EL (cell line): ENCODE results near the gene DTWD2.
"Not testable (repeated sequence)": the region's sequence is repeated elsewhere in the genome, so short reads cannot be mapped to it uniquely, and the experiment has no call there.

Experiments used
- DNase-seq: peaks from one replicate; pipeline ENCODE4 v3.0.0-alpha.2; 2016

Gene DTWD2, protein sequence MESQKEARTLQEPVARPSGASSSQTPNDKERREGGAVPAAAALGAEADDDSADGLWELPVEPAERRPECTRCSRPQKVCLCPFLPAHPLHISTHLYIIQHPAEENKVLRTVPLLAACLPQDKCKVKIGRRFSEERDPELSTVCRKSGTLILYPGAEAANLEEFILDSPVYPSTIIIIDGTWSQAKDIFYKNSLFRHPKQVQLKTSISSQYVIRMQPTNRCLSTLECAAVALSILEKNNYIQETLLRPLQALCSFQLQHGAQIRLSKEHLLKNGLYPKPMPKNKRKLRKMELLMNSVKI

DNA sequence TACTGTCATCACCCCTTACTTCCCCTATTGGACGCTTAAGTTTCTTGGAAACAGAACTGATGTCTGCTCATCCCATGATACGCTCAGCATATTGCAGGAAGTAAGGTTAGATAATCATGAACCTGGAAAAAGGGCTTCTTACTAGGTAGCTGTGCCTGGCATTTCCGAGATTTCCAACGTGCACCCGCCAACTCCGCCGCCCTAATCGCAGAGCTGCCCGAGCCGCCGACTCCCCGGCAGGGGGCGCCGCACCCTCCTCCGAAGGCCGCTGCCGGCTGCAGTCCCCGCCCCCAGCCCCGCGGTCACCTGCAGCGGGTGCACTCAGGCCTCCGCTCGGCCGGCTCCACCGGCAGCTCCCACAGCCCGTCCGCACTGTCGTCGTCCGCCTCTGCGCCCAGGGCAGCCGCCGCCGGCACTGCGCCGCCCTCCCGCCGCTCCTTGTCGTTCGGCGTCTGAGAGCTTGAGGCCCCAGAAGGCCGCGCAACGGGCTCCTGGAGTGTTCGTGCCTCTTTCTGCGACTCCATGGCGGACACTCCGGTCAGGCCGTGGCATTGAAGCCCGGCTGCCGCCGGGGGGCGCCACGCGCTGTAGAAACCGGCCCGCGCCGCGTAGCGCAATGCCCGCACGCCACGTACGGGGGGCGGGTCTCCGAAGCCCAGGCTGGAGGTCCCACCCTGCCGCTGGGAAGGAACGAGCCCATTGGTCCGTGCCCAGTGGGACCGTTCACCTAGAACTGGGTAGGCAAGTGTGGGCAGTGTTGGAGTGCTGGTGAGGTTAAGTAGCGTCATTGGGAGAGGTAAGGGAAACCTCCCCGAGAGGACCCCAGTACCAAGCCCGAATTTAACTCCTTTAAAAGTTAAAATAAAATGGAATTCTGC lies at the start of gene DTWD2:
Gene DTWD2 (minus strand): TSS at position 560 of the 878 bp plus-strand sequence. CDS start 36 bp downstream, at position 524.
- DNase-seq = peak; percentile 94

GRCh38 chr5:119037496-119038215 lies 49.3 kb upstream of the DTWD2 start:
- DNase-seq = no peak

- DNase-seq = peak; percentile 72
Measured at GRCh38 chr5:119036101-119036762, 47.9 kb upstream of the DTWD2 start.

DNA sequence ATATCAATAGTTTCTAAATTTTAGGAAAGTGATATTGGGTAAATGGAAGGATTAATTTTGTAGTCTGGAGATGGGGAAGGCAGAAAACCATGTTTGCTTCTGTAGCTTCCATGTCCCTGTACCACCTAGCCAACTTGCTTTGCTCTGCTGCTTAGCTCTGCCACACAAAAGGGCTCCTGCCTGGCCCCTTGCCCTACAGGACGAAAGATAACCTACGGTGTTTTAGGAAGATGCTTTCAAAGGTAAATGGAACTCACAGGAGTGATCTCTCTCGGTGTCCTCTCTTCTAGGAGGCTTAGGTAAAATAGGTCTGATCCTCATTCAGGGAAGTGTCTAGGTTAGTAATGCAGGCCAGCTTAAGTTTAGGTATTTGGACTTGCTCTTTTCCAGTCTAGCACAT lies 44.8 kb upstream of the DTWD2 start:
- no peak for DNase-seq

GRCh38 chr5:119032656-119033055 lies 44.3 kb upstream of the DTWD2 start:
- no peak for DNase-seq

DNA sequence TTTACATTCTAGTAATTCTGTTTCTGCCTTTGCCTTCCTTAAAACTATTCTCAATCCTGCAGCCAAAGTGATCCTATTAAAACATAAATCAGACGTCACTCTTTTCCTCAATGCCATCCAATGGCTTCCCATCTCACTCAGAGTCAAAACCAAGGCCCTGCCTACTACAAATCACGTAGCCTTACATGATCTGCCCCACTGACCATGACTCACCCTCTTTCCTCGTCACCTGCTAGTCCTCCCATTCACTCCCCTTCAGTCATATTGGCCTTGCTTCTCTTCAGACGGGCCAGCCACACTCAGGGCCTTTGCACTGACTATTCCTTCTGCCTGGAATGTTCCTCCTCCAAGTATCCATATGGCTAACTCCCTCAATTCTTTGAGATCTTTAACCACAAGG lies 43.6 kb upstream of the DTWD2 start:
- no peak for DNase-seq

GRCh38 chr5:119031011-119031886 lies 42.9 kb upstream of the DTWD2 start:
- DNase-seq = no peak

DNA sequence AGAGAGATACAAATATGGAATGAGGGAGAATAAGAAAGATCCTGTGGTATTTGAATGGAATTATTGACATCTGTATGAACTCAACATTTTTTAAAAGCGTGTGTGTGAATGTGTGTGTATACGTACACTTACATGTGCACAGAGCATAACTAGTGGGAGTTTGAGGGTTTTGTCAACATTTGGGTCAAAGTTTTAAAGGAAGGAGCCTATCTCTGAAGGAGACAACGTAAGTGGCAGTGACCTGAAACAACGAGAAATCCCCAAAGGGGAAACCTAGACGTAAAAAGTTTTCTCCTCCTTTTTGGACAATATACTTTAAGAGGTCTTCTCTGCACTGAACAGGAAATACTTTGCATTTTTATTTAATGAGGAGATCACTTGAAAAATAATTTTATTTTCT lies 40.2 kb upstream of the DTWD2 start:
- DNase-seq = no peak

- DNase-seq = no peak
Measured at GRCh38 chr5:119022773-119023172, 34.4 kb upstream of the DTWD2 start.

GRCh38 chr5:119022017-119022745 lies 33.8 kb upstream of the DTWD2 start:
- peak; percentile 31 for DNase-seq

DNA sequence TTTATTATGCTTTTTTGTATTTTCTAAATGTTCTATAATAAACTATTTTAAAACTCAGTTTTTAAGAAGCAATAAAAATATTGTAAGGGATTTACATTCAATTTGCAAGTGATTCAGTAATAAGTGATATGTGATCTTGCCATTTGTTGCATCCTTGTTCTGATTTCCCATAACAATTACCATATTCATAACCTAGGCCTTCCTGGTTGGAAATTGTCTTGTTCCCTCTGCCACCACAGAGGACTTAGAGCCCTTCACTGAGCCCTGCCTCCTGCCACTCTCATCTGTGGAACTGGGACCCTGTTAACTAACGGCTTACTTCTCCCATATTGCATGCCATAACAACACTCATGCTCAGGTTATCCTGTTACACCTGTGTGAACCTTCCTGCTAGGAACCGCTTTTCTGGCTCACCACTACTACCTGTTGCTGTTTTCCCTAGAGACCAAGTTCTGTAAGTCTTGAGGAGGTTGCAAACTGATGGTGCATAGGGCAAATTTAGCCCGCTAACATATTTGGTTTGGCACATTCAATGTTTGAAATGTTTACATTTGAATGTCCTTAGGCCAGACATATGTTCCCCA lies 32.9 kb upstream of the DTWD2 start:
- DNase-seq = no peak

- no peak for DNase-seq
Measured at GRCh38 chr5:119019949-119020348, 31.6 kb upstream of the DTWD2 start.

DNA sequence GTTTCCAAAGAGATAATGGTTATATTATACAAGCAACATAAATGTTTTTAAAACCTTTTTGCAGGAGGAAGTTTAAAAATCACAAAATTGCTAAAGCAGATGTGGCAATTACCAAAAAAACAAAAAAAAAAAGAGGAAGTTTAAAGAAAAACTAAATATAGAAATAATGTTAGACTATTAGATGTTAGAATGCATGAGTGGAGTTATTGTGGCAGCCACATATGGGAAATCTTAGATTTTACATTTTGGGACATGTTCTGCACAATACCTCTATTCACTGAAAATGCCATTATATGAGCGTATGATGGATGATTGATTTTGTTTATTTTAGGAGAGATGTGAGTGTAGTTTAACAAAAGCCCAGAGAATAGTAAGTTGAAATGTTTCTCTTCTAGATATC lies 31.2 kb upstream of the DTWD2 start:
- DNase-seq = no peak

DNA sequence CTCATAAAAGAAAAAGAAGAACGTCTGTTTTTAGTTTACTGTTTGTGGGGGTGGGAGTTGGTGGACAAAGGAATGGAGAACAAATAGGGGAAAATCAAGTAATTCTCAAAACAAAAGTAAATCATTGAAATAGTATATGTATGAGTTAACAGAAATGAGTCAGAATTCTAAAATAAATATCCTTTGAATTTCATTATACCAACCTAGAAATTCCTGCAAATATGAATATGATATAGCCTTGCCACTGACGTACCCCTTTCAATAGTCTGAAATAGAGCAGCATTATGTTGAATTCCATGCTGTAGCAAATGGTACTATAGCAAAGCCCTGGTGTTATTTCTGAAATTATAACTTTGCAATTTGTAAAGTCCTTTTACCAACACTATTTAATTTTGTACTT lies 29.6 kb upstream of the DTWD2 start:
- peak; percentile 21 for DNase-seq

- no peak for DNase-seq
Measured at GRCh38 chr5:119016125-119016774, 27.9 kb upstream of the DTWD2 start.

DNA sequence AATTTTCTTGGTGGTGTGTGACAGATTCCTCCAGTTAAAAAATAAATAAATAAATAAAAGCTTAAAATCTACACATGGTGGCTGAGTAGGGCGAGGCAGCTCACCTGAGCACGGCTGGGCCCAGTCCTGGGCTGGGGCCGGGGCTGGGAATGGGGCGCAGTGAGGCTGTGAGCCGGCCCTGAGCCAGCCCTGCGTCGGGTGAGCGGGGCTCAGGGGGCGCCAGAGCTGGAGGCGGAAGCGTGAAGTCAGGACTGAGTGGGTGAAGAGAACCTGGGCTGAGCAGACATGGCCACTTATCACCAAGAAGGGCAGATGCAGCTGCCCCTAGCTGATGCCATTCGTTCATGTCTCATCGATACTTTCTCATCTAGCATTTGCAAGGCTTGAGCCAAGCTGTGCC lies 22.8 kb upstream of the DTWD2 start:
- DNase-seq = no peak

DNA sequence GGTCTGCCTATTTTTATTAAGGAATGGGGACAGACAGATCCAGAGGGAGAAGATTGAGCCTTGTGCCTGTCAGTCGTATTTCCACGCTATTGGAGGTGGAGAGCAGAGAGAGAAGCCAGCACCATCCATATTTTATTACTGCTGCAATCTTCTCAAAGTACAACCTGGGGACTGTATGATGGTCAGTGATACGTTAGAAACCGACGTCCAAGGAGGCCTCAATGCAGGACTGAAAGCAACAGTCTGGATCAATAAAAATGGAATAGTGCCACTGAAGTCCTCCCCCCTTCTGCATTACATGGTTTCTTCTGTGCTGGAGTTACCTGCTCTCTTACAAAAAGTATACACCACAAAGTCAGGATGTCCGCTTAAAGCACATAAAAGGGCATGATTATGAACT lies 21.9 kb upstream of the DTWD2 start:
- DNase-seq = no peak

GRCh38 chr5:119009131-119009530 lies 20.8 kb upstream of the DTWD2 start:
- no peak for DNase-seq

GRCh38 chr5:118999696-119000095 lies 11.3 kb upstream of the DTWD2 start:
- DNase-seq = no peak

DNA sequence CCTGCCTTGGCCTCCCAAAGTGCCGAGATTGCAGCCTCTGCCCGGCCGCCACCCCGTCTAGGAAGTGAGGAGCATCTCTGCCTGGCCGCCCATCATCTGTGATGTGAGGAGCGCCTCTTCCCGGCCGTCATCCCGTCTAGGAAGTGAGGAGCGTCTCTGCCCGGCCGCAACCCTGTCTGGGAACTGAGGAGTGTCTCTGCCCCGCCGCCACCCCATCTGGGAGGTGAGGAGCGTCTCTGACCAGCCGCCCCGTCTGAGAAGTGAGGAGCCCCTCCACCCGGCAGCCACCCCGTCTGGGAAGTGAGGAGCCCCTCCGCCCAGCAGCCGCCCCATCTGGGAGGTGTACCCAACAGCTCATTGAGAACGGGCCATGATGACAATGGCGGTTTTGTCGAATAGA lies 10.5 kb upstream of the DTWD2 start:
- DNase-seq = not testable (repeated sequence)
